Dedifferentiated amniotic fluid mesenchymal stem cell (primary cell): ENCODE results near the gene CFAP97D2.
"Not testable (repeated sequence)": the region's sequence is repeated elsewhere in the genome, so short reads cannot be mapped to it uniquely, and the experiment has no call there.

Source experiments
- DNase-seq: peaks from one replicate; pipeline ENCODE4 v3.0.0-alpha.2; 2016; ENCODE audit errors: extremely low spot score

The CFAP97D2 gene

GRCh38 chr13:114143806-114144605 lies 35.1 kb upstream of the CFAP97D2 start:
- no peak for DNase-seq

GRCh38 chr13:114144606-114145244 lies 34.3 kb upstream of the CFAP97D2 start:
- no peak for DNase-seq

GRCh38 chr13:114145256-114145655 lies 33.8 kb upstream of the CFAP97D2 start:
- DNase-seq, result no peak

- DNase-seq, result no peak
These were observed 33.3 kb upstream of the CFAP97D2 start for GRCh38 chr13:114145722-114146121.

GRCh38 chr13:114146173-114146572 lies 32.9 kb upstream of the CFAP97D2 start:
- DNase-seq, result no peak

- DNase-seq, result no peak
These were observed 32.4 kb upstream of the CFAP97D2 start for GRCh38 chr13:114146629-114147028.

- DNase-seq, result no peak
These were observed 31.1 kb upstream of the CFAP97D2 start for GRCh38 chr13:114147803-114148520.

- no peak for DNase-seq
These were observed 30.6 kb upstream of the CFAP97D2 start for GRCh38 chr13:114148521-114148855.

- DNase-seq, result not testable (repeated sequence)
These were observed 30.2 kb upstream of the CFAP97D2 start for GRCh38 chr13:114148886-114149285.

GRCh38 chr13:114149774-114150740 lies 29.0 kb upstream of the CFAP97D2 start:
- DNase-seq, result no peak

GRCh38 chr13:114151031-114151430 lies 28.0 kb upstream of the CFAP97D2 start:
- DNase-seq, result no peak

GRCh38 chr13:114151565-114152284 lies 27.3 kb upstream of the CFAP97D2 start:
- DNase-seq, result no peak

- DNase-seq, result no peak
These were observed 26.8 kb upstream of the CFAP97D2 start for GRCh38 chr13:114152285-114152645.

GRCh38 chr13:114152831-114153371 lies 26.2 kb upstream of the CFAP97D2 start:
- DNase-seq, result no peak

- DNase-seq, result no peak
These were observed 25.5 kb upstream of the CFAP97D2 start for GRCh38 chr13:114153485-114154080.

GRCh38 chr13:114154476-114154875 lies 24.6 kb upstream of the CFAP97D2 start:
- no peak for DNase-seq

- DNase-seq, result no peak
These were observed 23.7 kb upstream of the CFAP97D2 start for GRCh38 chr13:114155320-114155719.

GRCh38 chr13:114155926-114156883 lies 22.9 kb upstream of the CFAP97D2 start:
- DNase-seq, result no peak

- DNase-seq, result no peak
These were observed 21.1 kb upstream of the CFAP97D2 start for GRCh38 chr13:114157869-114158495.
